Caco-2 (cell line): ENCODE data around the gene NDUFC2. TPM values are rescaled to one million over a fixed set of nuclear protein-coding genes. Genes with fewer than 3 reads are reported as not detected.

Experiments used
- BruUV-seq: library from RNA; stranded (reverse); fragments of 400-500 nt; replicated peaks from 2 replicates; lab custom pipeline; 2021; lab: Mats Ljungman, UMichigan
- CTCF ChIA-PET: fragments of 300-600 bp; sonication (Branson Sonifier 250); formaldehyde crosslinking; loops from one replicate; lab custom pipeline; 2022; ENCODE audit warnings: antibody characterized with exemption; lab: Charles Lee
- POLR2A ChIA-PET: fragments of 300-600 bp; sonication (Branson Sonifier 250); formaldehyde crosslinking; loops from one replicate; lab custom pipeline; 2022; ENCODE audit warnings: antibody characterized with exemption; lab: Charles Lee
- DNase-seq, 2 experiments: peaks; one replicate each; pipeline versions ENCODE4 v3.0.0 to v3.0.0-alpha.2; 2020 to 2022
- H3K27me3 ChIP-seq: replicated peaks from 2 replicates; pipeline ENCODE4 v1.6.0; 2011; ENCODE audit warnings: low read length; ENCODE audit not compliant: control insufficient read depth, insufficient read depth
- H3K36me3 ChIP-seq: 2 replicates; pipeline ENCODE4 v1.5.1; 2011; ENCODE audit warnings: low read length; ENCODE audit not compliant: control insufficient read depth, insufficient read depth
- H3K4me1 ChIP-seq: fragments of 250-450 bp; sonication (Bioruptor Pico); 2 replicates; pipeline ENCODE4 v1.5.1; 2020; ENCODE audit warnings: mild to moderate bottlenecking
- H3K4me3 ChIP-seq: 2 replicates; pipeline ENCODE4 v1.5.1; 2011; ENCODE audit warnings: low read depth, mild to moderate bottlenecking, control low read depth, low read length
- H3K9me3 ChIP-seq: fragments of 250-450 bp; sonication (Bioruptor Pico); 2 replicates; pipeline ENCODE4 v1.5.1; 2020; ENCODE audit warnings: mild to moderate bottlenecking, moderate library complexity
- H3K27ac Mint-ChIP-seq: one replicate; pipeline ENCODE4 v1.8.0; 2022; ENCODE audit warnings: mixed read lengths; ENCODE audit not compliant: unreplicated experiment
- H3K27me3 Mint-ChIP-seq: one replicate; pipeline ENCODE4 v1.8.0; 2022; ENCODE audit warnings: mixed read lengths; ENCODE audit not compliant: insufficient read depth, unreplicated experiment
- H3K36me3 Mint-ChIP-seq: one replicate; pipeline ENCODE4 v1.8.0; 2022; ENCODE audit warnings: mild to moderate bottlenecking, mixed read lengths; ENCODE audit not compliant: insufficient read depth, unreplicated experiment
- H3K4me1 Mint-ChIP-seq: one replicate; pipeline ENCODE4 v1.8.0; 2022; ENCODE audit warnings: low read depth, mixed read lengths; ENCODE audit not compliant: unreplicated experiment
- H3K4me3 Mint-ChIP-seq: one replicate; pipeline ENCODE4 v1.8.0; 2022; ENCODE audit warnings: mild to moderate bottlenecking, moderate library complexity, mixed read lengths; ENCODE audit not compliant: unreplicated experiment
- H3K9me3 Mint-ChIP-seq: one replicate; pipeline ENCODE4 v1.8.0; 2022; ENCODE audit warnings: mixed read lengths; ENCODE audit not compliant: unreplicated experiment
- CTCF ChIP-seq, 2 experiments: fragments of 200-600 bp in 1 of 2; IDR thresholded peaks; 1 replicate in 1 of 2; 2 replicates in 1 of 2; pipeline versions ENCODE4 v1.5.1 to v1.8.0; 2011 to 2022; ENCODE audit warnings: antibody characterized with exemption in 1 of 2, control low read depth in 1 of 2, inconsistent platforms in 1 of 2, low read depth in 1 of 2, low read length in 1 of 2, mild to moderate bottlenecking in 1 of 2, moderate library complexity in 1 of 2; ENCODE audit not compliant: insufficient read depth in 1 of 2, severe bottlenecking in 1 of 2, unreplicated experiment in 1 of 2
- intact Hi-C: fragments of 100-400 bp; cut with micrococcal nuclease; formaldehyde crosslinking; loops from one replicate; pipeline ENCODE4 v1.10.0; 2022; ENCODE audit not compliant: unreplicated experiment
- total RNA-seq: library from RNA; stranded (reverse); gene quantifications from 2 replicates; pipeline ENCODE4 v1.2.3, GENCODE V29; 2022

The NDUFC2 gene
- total RNA-seq, 1 experiment from 2014 or later = 732 TPM

DNA sequence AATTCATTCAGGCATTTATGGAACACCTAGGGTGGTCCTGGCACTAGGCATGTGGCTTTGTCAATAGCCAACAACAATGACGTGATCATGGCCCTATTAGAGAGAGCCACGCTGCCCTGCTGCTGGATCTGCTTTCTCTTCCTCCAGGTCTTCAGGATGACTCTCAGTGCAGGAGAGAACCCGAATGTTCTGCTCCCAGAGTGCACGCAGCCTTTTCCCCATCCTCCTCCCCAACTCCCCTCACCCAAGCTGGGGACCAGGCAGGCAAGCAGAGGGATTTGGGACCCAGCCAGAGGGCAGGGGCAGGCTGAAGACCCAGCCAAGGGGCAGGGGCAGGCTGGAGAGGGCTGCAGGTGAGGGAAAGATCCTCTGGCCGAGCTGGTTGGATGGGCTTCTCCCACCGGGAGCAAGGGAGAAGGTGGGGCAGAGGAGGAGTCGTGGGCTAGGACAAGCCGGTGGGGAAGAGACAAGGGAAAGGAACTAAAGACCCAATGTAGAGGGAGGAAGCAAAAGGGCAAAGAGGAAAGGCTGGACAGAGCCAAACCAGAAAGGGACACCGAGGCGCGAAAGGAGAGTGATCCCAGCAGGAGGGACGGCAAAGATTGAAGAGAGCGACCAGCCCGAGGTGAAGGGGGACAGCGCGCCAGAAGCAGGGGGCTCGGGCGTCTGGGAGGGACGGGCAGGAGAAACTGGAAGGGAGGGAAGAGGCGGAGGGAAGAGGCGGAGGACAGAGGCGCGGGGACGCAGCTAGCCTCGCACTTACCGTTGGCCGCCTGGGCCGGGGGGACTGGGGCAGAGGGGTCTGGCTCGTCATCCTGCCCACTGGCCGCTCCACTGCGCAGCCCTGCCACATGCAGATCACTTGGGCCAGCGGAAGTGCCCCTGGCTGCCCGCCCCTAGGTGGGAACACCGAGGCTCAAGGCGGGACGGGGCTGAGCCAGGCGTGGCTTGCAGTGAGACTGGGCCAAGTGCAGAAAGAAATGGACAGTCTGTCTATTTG, 57.0 kb downstream of the NDUFC2 start, which contains the start of gene KCTD14:
Gene KCTD14 (minus strand): TSS at position 880 of the 1,000 bp plus-strand sequence. CDS start 27 bp downstream, at position 853.
- Histone ChIP-seq H3K4me1 (peaks cover 21% of the 10 kb centered on the region; the same call in 1 of the 2 replicates), H3K36me3 (no peaks in the 10 kb centered on the region), H3K27me3 (no peaks in the 10 kb centered on the region), H3K4me3 (peak within 1 kb of the TSS; percentile 68), H3K9me3 (no peaks in the 10 kb centered on the region)
- H3K9me3 Mint-ChIP-seq = no peaks in the 10 kb centered on the region
- TF ChIP-seq CTCF (IDR thresholded peaks at IDR 0.05; ENCODE audit: insufficient read depth in 1 of 2, low read depth in 1 of 2, low read length in 1 of 2, severe bottlenecking in 1 of 2, unreplicated experiment in 1 of 2) = peak in 1 of 2 experiments; percentile 0
- no peaks in the 10 kb centered on the region for H3K27me3 Mint-ChIP-seq
- peak within 1 kb of the TSS; percentile 72 for H3K4me3 Mint-ChIP-seq
- intact Hi-C loops = no loop called here
- peak within 1 kb of the TSS; percentile 14 for H3K27ac Mint-ChIP-seq
- DNase-seq = peak; percentile 64 to 67
- H3K36me3 Mint-ChIP-seq = no peaks in the 10 kb centered on the region
- POLR2A ChIA-PET = interaction anchor here (0.6 kb wide), 1 partner anchor 28 kb away, joined by 4 read pairs; the partner anchor contains the start of gene INTS4
- H3K4me1 Mint-ChIP-seq = peaks cover 17% of the 10 kb centered on the region
- CTCF ChIA-PET = no interaction called here
- no TSS peak for BruUV-seq

GRCh38 chr11:78021611-78022010, 58.1 kb downstream of the NDUFC2 start:
- BruUV-seq = no TSS peak
- no peak overlapping the region for H3K4me3 ChIP-seq
- intact Hi-C loops = loop anchor here (2.0 kb wide), 1 partner anchor 25 kb away; no protein-coding TSS in a partner anchor
- TF ChIP-seq CTCF (IDR thresholded peaks at IDR 0.05; ENCODE audit: insufficient read depth in 1 of 2, low read depth in 1 of 2, low read length in 1 of 2, severe bottlenecking in 1 of 2, unreplicated experiment in 1 of 2) = no peak
- Mint-ChIP-seq H3K36me3 (no peaks in the 10 kb centered on the region), H3K27me3 (no peaks in the 10 kb centered on the region), H3K9me3 (no peaks in the 10 kb centered on the region), H3K4me3 (no peak overlapping the region), H3K4me1 (peaks cover 14% of the 10 kb centered on the region), H3K27ac (peak overlapping the region; percentile 14)
- DNase-seq = no peak
- H3K9me3 ChIP-seq = no peaks in the 10 kb centered on the region
- CTCF ChIA-PET = interaction anchor here (0.6 to 1.8 kb wide), 4 partner anchors 14 to 58 kb away, joined by 3 to 14 read pairs (median 6); no protein-coding TSS in a partner anchor
- H3K4me1 ChIP-seq = peaks cover 20% of the 10 kb centered on the region; the same call in 1 of the 2 replicates
- H3K36me3 ChIP-seq = no peaks in the 10 kb centered on the region
- POLR2A ChIA-PET = no interaction called here
- H3K27me3 ChIP-seq = no peaks in the 10 kb centered on the region

GRCh38 chr11:78020246-78020645, 59.4 kb downstream of the NDUFC2 start:
- Histone ChIP-seq H3K27me3 (no peaks in the 10 kb centered on the region), H3K4me1 (peaks cover 20% of the 10 kb centered on the region; the same call in 1 of the 2 replicates), H3K4me3 (no peak overlapping the region), H3K9me3 (no peaks in the 10 kb centered on the region), H3K36me3 (no peaks in the 10 kb centered on the region)
- no TSS peak for BruUV-seq
- Mint-ChIP-seq H3K4me1 (peaks cover 14% of the 10 kb centered on the region), H3K9me3 (no peaks in the 10 kb centered on the region), H3K27ac (peak overlapping the region; percentile 6), H3K4me3 (no peak overlapping the region), H3K36me3 (no peaks in the 10 kb centered on the region), H3K27me3 (no peaks in the 10 kb centered on the region)
- ChIA-PET POLR2A (interaction anchor here (1.1 kb wide), 1 partner anchor 25 kb away, joined by 6 read pairs; the partner anchor contains the start of gene INTS4), CTCF (interaction anchor here (0.6 to 1.8 kb wide), 4 partner anchors 15 to 85 kb away, joined by 6 to 14 read pairs (median 8); no protein-coding TSS in a partner anchor)
- no peak for TF ChIP-seq CTCF (IDR thresholded peaks at IDR 0.05; ENCODE audit: insufficient read depth in 1 of 2, low read depth in 1 of 2, low read length in 1 of 2, severe bottlenecking in 1 of 2, unreplicated experiment in 1 of 2)
- DNase-seq = peak in 1 of 2 experiments; percentile 31
- intact Hi-C loops = loop anchor here (1.0 to 2.0 kb wide), 2 partner anchors 20 to 27 kb away; no protein-coding TSS in a partner anchor
